NCI-H748 (cell line): Measurements from ENCODE around the gene LRP11.
A peak's percentile ranks its signal among the peaks of the same experiment; 100 is the strongest.
"Not testable (repeated sequence)": the region's sequence is repeated elsewhere in the genome, so short reads cannot be mapped to it uniquely, and the experiment has no call there.

ENCODE experiments used
- DNase-seq: peaks from one replicate; lab custom pipeline; 2025; ENCODE audit not compliant: unreplicated experiment; lab: John Stamatoyannopoulos, UW

Gene LRP11

DNA sequence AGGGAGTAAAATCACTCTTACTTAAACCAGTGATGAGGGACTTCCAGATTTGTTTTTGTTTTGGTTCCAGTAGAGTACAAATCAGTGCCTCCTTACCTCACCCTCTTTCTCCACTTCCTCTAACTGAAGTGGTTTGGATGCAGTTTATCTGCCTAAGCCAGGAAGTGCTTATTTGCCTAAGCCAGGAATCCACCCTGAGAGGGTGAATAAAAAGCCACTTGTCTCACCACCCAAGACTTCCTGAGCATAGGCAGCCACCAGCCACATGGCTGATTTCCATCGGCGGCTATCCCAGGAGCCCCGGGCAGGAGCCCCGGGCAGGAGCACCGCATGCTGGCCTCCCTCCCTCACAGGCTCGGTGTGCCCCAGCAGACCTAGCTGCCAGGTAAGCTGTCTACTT is 12.0 kb downstream of the LRP11 start:
- DNase-seq: no peak

DNA sequence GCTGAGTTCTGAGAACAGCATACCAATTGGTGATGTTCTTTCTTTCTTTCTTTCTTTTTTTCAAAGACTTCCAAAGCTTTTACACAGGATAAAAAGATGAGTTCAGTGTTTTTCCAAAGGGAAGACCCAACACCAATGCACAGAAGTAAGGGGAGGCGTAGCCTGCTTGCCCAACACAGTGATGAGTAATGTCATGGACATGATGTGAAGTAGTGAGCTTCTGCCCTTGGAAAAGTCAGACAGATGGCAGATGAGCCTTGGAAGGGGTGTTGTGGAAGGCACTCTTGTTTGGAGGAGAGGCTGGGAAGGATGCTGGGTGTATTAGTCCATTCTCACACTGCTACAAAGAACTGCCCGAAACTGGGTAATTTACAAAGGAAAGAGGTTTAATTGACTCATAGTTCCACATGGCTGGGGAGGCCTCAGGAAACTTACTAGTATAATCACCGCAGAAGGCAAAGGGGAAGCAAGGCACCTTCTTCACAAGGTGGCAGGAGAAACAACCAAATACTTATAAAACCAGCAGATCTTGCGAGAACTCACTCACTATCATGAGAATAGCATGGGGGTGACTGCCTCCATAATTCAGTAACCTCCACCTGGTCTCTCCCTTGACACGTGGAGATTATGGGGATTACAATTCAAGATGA is 12.6 kb downstream of the LRP11 start:
- no peak for DNase-seq

DNA sequence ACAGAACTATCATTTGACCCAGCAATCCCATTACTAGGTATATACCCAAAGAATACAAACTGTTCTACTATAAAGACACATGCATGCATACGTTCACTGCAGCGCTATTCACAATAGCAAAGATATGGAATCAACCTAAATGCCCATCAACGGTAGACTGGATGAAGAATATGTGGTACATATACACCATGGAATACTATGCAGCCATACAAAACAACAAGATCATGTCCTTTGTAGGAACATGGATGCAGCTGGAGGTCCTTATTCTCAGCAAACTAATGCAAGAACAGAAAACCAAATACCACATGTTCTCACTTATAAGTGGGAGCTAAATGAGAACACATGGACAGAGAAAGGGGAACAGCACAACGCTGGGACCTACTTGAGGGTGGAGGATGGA is 15.8 kb downstream of the LRP11 start:
- DNase-seq: not testable (repeated sequence)

DNA sequence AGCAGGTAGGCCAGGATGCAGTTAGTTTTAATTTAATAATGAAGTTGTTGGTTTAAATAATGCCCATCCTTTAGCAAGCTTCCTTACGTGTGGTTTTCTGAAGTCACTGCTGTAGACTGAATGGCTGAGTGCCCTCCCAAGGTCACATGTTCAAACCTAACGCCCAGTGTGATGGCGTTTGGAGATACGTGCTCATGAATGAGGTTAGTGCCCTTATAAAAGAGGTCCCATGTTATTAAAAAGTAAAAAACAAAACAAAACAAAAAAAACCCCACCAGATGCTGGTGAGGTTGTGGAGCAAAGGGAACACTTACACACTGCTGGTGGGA is 16.3 kb downstream of the LRP11 start:
- DNase-seq: no peak

DNA sequence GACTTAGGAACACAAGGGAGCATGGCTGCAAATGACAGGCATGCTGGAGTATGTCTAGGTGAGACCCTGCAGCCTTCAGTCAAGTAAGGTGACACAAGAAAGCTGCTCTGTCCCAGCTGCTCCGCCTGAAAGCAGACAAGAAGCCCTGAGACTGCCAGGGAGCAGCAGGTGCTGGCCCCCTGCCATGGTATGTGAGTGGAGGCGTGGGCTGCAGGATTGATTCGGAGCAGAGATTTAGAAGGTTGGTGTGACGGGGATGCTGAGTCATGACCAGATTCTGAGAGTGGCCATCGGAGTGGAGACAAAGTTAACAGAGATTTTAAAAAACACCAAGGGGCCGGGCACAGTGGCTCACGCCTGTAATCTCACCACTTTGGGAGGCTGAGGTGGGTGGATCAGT is 17.8 kb downstream of the LRP11 start:
- no peak for DNase-seq

DNA sequence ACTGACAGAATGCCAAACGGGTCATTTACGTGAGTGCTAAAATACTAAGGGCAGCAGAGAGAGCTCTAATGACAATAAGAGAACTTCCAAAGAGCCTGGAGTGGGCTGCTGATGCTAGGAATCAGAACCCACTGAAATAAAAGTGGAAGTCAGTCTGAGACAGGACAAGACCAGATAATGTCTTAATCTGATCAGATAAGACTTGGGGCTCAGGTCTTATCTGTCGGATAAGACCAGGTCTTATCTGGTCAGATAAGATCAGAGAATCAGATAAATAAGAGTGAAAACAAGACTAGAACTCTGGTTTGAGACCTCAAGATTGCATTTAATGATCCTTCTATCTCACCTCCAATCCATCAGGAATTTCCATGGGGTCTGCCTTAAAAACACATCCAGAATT is 18.6 kb downstream of the LRP11 start:
- no peak for DNase-seq

DNA sequence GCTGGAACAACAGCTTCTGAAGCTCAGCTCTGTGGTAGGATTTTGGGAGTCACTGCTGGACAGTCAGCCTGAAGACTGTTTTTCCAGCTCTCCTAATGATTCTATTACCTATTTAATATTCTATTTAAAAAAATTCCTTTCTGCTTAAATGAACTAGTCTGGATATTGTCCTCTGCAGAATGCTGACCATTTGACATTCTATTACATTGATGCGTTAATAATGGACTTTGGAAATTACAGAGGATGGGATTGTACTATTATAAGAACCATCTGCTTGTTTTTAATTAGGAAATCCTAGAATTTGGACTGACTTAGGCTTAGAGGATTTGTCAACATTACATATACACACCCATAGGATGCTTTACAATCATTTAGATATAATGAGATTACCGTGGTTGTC is 19.7 kb downstream of the LRP11 start:
- no peak for DNase-seq

DNA sequence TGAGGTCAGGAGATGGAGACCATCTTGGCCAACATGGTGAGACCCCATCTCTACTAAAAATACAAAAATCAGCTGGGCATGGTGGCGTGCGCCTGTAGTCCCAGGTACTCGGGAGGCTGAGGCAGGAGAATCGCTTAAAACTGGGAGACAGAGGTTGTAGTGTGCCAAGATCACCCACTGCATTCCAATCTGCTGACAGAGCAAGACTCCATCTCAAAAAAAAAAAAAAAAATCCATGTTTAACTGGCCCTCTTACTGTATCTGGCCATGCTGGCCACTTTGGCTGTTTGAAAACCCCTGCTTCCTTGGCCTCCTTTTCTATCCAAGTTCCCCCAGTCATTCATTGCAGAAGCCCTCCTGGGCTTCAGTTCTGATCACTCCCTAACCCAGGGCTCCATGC is 20.1 kb downstream of the LRP11 start:
- not testable (repeated sequence) for DNase-seq

DNA sequence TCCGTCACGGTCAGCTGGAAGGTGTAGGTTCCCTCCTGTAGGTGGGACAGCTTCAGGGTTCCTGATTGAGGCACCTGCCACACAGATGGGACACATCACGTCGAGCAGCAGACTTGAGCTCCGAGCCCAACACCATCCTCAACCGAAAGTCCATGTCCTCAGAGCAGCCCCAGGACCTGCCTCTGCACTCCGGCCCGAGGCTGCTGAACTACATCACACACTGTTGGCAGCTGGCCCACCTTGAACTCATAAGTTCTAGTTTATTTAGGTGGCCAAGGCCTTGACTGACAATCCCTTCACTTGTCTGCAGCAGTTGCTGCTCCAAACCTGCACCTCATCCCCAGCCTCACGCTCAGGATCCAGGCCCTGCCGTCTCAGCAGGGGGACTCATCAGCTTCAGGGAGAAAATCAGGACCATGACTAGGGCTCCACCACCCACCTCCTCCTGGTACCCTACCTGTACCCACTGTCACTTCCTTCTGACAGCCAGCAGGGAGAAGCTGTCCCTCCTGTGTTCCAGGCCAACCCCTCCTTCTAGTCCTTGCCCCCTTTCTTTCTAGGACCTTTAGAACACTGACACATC is 21.0 kb downstream of the LRP11 start:
- no peak for DNase-seq

DNA sequence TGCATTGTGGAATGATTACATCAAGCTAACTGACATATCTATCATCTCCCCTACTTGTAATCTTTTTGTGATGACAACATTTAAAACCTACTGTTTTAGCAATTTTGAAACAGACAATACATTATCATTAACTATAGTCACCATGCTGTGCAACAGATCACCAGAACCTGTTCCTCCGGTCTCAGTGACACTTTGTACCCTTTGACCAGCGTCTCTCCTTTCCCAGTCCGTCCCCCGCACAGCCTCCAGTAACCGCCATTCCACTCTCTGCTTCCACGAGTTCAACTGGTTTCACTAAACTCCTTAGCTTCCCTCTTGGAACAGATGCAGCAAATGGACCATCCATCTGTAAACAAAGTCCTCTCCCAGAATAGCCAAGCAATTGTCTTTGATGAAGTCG is 21.8 kb downstream of the LRP11 start:
- peak; percentile 63 for DNase-seq

DNA sequence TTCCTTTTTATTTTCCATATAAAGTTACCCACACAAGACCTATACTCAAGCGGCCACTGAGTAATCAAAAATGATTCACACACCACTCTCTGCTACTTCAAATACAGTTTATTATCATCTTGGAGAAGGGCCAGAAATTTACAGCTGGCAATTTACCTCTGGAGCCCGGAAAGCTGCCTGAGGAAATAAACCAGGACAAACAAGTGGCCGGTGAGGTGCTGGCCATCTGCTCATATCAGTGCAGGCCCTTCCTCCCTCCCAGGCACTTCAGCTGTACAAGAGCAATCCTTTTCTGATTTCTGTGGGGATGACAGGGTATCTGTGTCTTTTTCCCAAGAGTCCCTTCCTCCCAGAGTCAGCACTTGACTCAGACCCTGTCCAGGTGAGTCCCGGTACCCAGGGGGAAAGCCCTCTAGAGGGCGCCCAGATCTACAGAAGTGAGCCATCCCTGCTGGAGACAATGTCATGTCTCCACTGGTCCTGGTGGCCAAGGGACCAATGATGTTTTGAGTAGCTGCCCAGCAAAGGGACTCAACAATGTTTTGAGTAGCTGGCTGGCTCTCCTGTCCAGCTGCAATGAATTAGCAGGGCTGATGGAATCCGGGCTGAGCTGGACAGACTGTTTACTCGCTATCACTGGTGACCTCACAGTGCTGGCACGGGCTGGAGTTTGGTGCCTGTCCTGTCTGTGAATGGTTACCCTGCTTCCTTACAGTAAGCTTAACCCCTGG is 23.6 kb downstream of the LRP11 start:
- peak; percentile 98 for DNase-seq

DNA sequence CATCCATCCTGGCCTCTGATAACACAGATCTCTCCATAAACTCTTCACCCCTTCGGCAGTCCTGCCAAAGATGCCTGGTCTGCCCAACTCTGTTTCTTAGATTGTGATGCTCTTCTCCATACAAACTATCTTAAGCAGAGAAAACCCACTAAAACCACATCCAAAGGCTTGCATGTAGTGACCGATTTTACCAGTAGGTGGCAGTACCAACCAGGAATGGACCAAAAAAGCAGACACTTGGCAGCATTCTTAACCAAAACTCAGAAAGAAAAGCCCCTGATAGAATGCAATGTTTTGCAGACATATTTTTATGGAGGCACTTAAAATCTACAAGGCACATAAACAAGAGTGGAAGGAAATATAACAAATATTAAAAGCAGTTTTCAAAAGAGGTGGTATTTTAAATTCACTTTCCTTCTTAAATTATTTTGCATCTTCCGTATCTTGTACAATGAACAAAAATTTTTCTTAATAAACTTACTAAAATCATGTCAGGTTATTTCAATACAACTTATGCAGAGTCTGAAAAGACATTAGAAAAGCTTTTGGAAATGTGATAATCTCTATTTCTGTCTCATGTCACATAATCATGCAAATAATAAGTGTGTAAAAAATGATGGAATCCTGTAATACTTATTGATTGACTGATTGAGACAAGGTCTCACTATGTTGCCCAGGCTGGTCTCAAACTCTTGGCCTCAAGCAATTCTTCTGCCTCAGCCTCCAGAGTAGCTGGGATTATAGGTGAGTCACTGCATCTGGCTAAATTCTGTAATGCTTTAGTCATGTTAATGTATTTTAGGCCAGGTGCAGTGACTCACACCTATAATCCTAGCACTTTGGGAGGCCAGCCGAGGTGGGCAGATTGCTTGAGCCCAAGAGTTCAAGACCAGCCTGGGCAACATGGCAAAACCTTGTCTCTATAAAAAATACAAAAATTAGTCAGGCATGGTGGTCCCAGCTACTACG is 29.4 kb downstream of the LRP11 start:
- DNase-seq: peak; percentile 52

DNA sequence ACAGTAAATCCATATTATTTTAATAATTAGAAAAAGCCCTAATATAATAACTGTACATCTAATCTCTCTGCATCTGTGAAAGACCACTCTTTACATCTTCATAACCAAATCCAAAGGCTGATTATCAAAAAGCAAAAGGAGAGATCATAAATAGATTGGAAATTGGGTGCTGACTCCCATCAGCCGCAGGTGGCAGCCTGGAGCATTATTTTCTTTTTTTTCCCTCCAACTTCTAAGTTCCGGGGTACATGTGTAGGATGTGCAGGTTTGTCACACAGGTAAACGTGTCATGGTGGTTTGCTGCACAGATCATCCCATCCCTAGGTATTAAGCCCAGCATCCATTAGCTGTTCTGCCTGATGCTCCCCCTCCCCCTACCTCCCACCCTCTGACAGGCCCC is 30.5 kb downstream of the LRP11 start:
- no peak for DNase-seq

DNA sequence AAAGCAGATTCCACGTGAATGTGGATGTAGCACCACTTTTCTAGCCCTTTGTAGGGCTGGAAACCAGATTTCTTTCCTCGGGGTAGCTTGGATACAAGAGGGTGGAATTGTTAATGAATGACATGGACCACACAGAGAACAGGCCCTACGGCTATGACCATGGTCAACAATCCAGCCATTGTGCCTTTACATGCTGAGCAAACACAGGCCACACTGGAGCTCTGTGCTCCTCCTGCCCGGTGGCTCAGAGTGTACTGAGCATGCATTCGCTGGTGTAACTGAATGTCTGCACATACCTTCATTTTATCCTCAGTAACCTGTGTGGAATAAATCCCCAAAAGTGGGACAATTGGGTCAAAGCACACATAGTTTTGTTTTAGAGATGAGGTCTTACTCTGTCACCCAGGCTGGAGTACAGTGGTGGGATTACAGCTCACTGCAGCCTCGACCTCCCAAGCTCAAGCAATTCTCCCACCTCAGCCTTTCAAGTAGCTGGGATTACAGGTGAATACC is 32.8 kb downstream of the LRP11 start:
- no peak for DNase-seq

DNA sequence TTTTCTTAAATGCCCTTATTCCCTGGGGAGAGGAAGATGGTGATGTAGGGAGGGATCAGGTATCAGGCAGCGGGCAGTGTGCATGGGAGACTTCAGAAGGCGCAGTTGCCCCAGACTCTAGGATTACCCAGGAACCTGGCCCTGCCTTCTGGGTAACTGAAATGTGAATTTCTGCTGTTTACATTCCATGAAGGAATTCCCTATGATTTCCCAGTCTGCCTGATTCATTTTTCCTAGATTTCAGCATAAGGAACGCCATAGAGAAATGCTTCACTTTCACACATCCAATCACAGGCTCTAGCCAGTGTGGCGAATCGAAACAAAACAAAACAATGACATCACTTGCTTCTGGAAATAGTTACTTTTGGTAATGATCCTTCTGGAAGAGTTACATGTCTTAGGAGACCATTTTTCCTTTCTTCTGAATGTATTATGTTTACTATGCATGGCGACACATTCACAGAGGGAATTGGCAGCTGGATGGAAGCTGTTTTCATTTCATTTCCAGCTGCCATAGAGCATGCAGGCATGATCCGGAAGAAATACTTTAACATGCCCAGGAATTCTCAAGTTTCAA is 33.3 kb downstream of the LRP11 start:
- DNase-seq: no peak

DNA sequence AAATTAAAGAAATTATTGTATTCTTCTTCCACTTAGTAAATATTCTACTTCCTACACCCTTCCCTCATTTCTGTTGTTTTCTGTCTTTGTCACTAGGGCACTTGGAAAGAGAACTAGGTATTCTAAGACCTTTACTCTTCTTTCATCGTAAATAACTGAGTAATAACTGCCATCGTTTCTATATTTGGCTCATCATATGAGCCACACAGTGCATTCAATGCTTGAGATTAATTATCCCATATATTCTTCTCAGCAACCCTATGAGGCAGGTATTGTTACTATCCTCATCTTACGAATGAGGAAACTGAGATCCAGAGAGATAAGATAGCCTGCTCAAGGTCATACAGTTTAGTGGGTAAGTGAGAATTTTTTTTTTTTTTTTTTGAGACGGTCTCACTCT is 38.9 kb downstream of the LRP11 start:
- DNase-seq: no peak

DNA sequence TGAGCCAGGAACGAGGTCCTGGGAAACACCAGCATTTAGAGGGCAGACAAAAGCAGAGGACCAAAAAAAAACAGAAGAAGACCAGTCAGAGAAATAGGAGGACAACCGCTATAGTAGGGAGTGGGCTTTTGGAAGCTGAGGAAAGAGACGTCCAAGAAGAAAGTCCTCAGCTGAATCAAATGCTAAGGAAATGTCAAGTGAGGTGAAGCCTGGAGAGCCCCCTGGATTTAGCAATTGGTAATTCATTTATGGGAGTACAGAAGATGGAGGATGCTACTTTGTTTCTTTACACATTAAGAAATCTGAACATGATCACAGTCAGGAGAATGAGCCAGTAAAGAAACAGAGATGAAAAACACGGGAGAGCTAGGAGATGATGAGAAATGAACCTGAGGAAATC is 41.1 kb downstream of the LRP11 start:
- no peak for DNase-seq

DNA sequence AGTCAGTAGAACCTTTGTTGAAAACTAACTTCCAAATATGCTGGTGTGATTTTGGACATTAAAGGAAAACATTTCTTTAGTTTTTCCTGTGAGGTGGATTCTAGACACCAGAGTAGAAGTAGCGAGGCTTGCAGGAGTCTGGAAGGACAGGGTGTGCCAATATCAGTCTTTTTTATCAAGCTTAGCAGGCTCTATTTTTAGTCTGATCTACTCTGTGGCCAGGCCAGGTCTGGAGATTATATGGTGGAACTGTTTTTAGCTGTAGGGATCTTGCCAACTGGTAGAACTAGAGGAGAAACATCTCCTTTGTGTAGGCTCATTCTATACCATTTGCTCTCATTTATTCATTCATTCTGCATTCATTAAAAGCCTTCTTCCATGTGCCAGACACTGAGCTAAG is 42.7 kb downstream of the LRP11 start:
- no peak for DNase-seq

DNA sequence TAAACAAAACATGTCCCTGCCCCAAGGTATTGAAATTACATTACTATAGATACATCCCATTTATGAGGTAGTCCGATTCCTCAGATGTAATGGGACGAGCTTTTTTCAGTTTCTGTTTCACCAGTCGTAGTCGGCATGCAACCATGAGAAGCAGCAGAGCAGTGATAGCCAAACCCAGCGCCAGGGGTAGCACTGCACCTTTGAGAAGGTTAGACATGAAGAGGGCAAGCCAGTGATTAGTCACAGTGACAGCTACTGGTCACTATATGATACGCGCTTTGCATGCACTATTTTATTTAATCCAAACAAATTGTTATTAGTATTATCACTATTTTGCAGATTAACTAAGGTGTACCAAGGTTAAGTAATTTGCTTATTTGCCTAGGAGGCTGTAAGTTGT is 43.7 kb downstream of the LRP11 start:
- DNase-seq: no peak

DNA sequence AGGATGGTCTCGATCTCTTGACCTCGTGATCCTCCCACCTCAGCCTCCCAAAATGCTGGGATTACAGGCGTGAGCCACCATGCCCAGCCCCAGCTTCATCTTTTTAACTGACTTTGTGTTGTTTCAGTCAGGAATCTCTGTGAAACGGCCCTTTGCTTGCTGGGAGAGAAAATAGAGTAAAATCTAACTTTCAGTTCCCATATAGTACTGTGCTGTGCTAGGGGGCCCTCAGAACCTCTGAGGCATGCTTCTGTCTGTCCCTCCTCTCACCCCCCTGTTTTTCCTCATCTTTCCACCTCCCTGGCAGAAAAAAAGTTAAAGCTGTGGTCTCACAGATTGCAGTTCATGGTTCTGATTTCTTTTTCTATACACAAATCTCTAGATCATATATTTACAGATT is 48.4 kb downstream of the LRP11 start:
- no peak for DNase-seq

DNA sequence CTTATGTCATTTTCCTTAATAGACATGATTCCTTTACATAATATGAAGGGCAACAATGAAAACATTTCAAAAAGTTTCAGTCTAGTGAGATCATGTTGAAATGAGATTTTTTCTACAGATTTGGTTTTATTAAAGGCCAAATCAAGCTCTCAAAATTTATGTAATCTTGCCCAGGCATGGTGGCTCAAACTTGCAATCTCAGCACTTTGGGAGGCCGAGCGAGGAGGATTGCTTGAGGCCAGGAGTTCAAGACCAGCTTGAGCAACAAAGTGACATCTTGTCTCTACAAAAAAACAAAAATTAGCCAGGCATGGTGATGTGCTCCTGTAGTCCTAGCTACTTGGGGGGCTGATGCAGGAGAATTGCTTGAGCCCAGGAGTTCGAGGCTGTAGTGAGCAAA is 50.8 kb downstream of the LRP11 start:
- no peak for DNase-seq
